HepG2 (cell line): ENCODE results near the gene GGACT. TPM values are rescaled to one million over a fixed set of nuclear protein-coding genes. Genes with fewer than 3 reads are reported as not detected.

Source experiments
- CENPX ChIP-seq: sonication (generic); formaldehyde crosslinking; IDR thresholded peaks from 2 replicates; pipeline ENCODE4 v1.9.0; 2021; ENCODE audit warnings: mild to moderate bottlenecking, missing genetic modification reagents, moderate library complexity
- FOSL2 ChIP-seq: sonication (generic); formaldehyde crosslinking; IDR thresholded peaks from 2 replicates; pipeline ENCODE4 v1.4.0; 2020; ENCODE audit warnings: missing genetic modification reagents
- FOXP1 ChIP-seq, 2 experiments: fragments of 450-650 bp in 1 of 2; IDR thresholded peaks; 2 replicates each; pipeline ENCODE4 v1.6.1; 2017 to 2018; ENCODE audit warnings: antibody characterized with exemption in 1 of 2
- HNF4A ChIP-seq: sonication (generic); formaldehyde crosslinking; IDR thresholded peaks from 2 replicates; pipeline ENCODE4 v1.4.0; 2020; ENCODE audit warnings: missing genetic modification reagents
- HOXA3 ChIP-seq: sonication (generic); formaldehyde crosslinking; IDR thresholded peaks from 2 replicates; pipeline ENCODE4 v1.5.0; 2020; ENCODE audit warnings: missing genetic modification reagents
- IKZF1 ChIP-seq: fragments of 450-650 bp; IDR thresholded peaks from 2 replicates; pipeline ENCODE4 v1.7.1; 2016
- NFIB ChIP-seq: sonication (generic); formaldehyde crosslinking; IDR thresholded peaks from 2 replicates; pipeline ENCODE4 v1.9.0; 2021; ENCODE audit warnings: missing genetic modification reagents, mild to moderate bottlenecking, borderline replicate concordance
- PAF1 ChIP-seq: IDR thresholded peaks from 2 replicates; pipeline ENCODE4 v1.6.1; 2016; ENCODE audit warnings: missing genetic modification reagents, missing compliant biosample characterization
- RARA ChIP-seq: IDR thresholded peaks from 2 replicates; pipeline ENCODE4 v1.6.1; 2016; ENCODE audit warnings: missing genetic modification reagents, missing compliant biosample characterization
- TEAD2 ChIP-seq: sonication (generic); formaldehyde crosslinking; IDR thresholded peaks from 2 replicates; pipeline ENCODE4 v1.9.0; 2021; ENCODE audit warnings: missing genetic modification reagents
- ZFP36 ChIP-seq: fragments of 150-350 bp; IDR thresholded peaks from 2 replicates; pipeline ENCODE4 v1.6.1; 2018; ENCODE audit warnings: borderline replicate concordance, low read length, low read depth; ENCODE audit not compliant: partially characterized antibody
- ZFX ChIP-seq: sonication (generic); formaldehyde crosslinking; IDR thresholded peaks from 2 replicates; pipeline ENCODE4 v1.4.0; 2020; ENCODE audit warnings: mild to moderate bottlenecking, low read depth, missing genetic modification reagents, moderate library complexity
- ZFY ChIP-seq: sonication (generic); formaldehyde crosslinking; IDR thresholded peaks from 2 replicates; pipeline ENCODE4 v1.4.0; 2020; ENCODE audit warnings: missing genetic modification reagents
- ZNF256 ChIP-seq: sonication (generic); formaldehyde crosslinking; conservative IDR thresholded peaks from 2 replicates; pipeline ENCODE4 v1.4.0; 2020; ENCODE audit warnings: missing genetic modification reagents
- ZNF331 ChIP-seq: sonication (generic); formaldehyde crosslinking; IDR thresholded peaks from 2 replicates; pipeline ENCODE4 v1.4.0; 2020; ENCODE audit warnings: missing genetic modification reagents
- ZNF503 ChIP-seq: sonication (generic); formaldehyde crosslinking; IDR thresholded peaks from 2 replicates; pipeline ENCODE4 v1.4.0; 2020; ENCODE audit warnings: missing genetic modification reagents
- ZNF576 ChIP-seq: sonication (generic); formaldehyde crosslinking; IDR thresholded peaks from 2 replicates; pipeline ENCODE4 v1.4.0; 2020; ENCODE audit warnings: mild to moderate bottlenecking, missing genetic modification reagents
- ZNF678 ChIP-seq: sonication (generic); formaldehyde crosslinking; IDR thresholded peaks from 2 replicates; pipeline ENCODE4 v1.4.0; 2020; ENCODE audit warnings: mild to moderate bottlenecking, missing genetic modification reagents
- polyA plus RNA-seq, 8 experiments: library from polyadenylated mRNA; depleted of rRNA in 3 of 8; stranded (reverse) in 7 of 8; unstranded in 1 of 8; fragments of >200 nt; fragmentation: Illumina TruSeq in 4 of 8; extraction: Trizol in 4 of 8; gene quantifications; 2 replicates each; pipeline versions ENCODE4 v1.2.1 to v1.2.3, GENCODE V29; 2011 to 2016; ENCODE audit warnings: low read depth in 4 of 8, missing spikeins in 1 of 8, mixed read lengths in 1 of 8; ENCODE audit not compliant: insufficient read depth in 1 of 8
- total RNA-seq, 5 experiments: library from RNA; depleted of rRNA; stranded (reverse); fragments of >200 nt; fragmentation: Illumina TruSeq; extraction: Trizol; gene quantifications; 2 replicates each; pipeline ENCODE4 v1.2.3, GENCODE V29; 2016; ENCODE audit warnings: low read depth in 1 of 5
- TF ChIP-seq, protein P1 (sequence below): IDR thresholded peaks from 2 replicates; pipeline ENCODE4 v1.4.0; 2020; ENCODE audit warnings: mild to moderate bottlenecking, missing genetic modification reagents
- TF ChIP-seq, protein P2 (sequence below): sonication (generic); formaldehyde crosslinking; IDR thresholded peaks from 2 replicates; pipeline ENCODE4 v1.4.0; 2020; ENCODE audit warnings: missing genetic modification reagents
- TF ChIP-seq, protein P3 (sequence below): sonication (generic); formaldehyde crosslinking; IDR thresholded peaks from 2 replicates; pipeline ENCODE4 v1.4.0; 2020; ENCODE audit warnings: low read depth, mild to moderate bottlenecking, missing genetic modification reagents

Gene GGACT
- total and polyA plus RNA-seq, 2 of the 13 experiments (the other 11 are each of a cell fraction or from before 2014, with no cell fraction given): 1.7 to 1.9 TPM

- TF ChIP-seq, protein P1, sequence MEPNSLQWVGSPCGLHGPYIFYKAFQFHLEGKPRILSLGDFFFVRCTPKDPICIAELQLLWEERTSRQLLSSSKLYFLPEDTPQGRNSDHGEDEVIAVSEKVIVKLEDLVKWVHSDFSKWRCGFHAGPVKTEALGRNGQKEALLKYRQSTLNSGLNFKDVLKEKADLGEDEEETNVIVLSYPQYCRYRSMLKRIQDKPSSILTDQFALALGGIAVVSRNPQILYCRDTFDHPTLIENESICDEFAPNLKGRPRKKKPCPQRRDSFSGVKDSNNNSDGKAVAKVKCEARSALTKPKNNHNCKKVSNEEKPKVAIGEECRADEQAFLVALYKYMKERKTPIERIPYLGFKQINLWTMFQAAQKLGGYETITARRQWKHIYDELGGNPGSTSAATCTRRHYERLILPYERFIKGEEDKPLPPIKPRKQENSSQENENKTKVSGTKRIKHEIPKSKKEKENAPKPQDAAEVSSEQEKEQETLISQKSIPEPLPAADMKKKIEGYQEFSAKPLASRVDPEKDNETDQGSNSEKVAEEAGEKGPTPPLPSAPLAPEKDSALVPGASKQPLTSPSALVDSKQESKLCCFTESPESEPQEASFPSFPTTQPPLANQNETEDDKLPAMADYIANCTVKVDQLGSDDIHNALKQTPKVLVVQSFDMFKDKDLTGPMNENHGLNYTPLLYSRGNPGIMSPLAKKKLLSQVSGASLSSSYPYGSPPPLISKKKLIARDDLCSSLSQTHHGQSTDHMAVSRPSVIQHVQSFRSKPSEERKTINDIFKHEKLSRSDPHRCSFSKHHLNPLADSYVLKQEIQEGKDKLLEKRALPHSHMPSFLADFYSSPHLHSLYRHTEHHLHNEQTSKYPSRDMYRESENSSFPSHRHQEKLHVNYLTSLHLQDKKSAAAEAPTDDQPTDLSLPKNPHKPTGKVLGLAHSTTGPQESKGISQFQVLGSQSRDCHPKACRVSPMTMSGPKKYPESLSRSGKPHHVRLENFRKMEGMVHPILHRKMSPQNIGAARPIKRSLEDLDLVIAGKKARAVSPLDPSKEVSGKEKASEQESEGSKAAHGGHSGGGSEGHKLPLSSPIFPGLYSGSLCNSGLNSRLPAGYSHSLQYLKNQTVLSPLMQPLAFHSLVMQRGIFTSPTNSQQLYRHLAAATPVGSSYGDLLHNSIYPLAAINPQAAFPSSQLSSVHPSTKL (CRISPR knock-in tag): peak; percentile 86
- TF ChIP-seq PAF1 (CRISPR knock-in tag): no peak
- TF ChIP-seq HNF4A: peak; percentile 89
- TF ChIP-seq ZNF331 (CRISPR knock-in tag): peak; percentile 53; the same call in 1 of the 2 replicates
- peak; percentile 39; the same call in 1 of the 2 replicates for TF ChIP-seq HOXA3
- TF ChIP-seq ZNF678 (CRISPR knock-in tag): no peak
- TF ChIP-seq FOSL2: no peak
- peak; percentile 63; the same call in 1 of the 2 replicates for TF ChIP-seq ZFY (CRISPR knock-in tag)
- TF ChIP-seq CENPX: no peak
- TF ChIP-seq, protein P2, sequence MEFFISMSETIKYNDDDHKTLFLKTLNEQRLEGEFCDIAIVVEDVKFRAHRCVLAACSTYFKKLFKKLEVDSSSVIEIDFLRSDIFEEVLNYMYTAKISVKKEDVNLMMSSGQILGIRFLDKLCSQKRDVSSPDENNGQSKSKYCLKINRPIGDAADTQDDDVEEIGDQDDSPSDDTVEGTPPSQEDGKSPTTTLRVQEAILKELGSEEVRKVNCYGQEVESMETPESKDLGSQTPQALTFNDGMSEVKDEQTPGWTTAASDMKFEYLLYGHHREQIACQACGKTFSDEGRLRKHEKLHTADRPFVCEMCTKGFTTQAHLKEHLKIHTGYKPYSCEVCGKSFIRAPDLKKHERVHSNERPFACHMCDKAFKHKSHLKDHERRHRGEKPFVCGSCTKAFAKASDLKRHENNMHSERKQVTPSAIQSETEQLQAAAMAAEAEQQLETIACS (CRISPR knock-in tag): no peak
- TF ChIP-seq ZNF576: no peak
- no peak for TF ChIP-seq ZNF256
- peak; percentile 84 for TF ChIP-seq RARA (CRISPR knock-in tag)
- TF ChIP-seq, protein P3, sequence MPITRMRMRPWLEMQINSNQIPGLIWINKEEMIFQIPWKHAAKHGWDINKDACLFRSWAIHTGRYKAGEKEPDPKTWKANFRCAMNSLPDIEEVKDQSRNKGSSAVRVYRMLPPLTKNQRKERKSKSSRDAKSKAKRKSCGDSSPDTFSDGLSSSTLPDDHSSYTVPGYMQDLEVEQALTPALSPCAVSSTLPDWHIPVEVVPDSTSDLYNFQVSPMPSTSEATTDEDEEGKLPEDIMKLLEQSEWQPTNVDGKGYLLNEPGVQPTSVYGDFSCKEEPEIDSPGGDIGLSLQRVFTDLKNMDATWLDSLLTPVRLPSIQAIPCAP: no peak
- TF ChIP-seq NFIB (CRISPR knock-in tag): no peak
- TF ChIP-seq ZNF503 (CRISPR knock-in tag): no peak
- peak; percentile 75 for TF ChIP-seq ZFX (CRISPR knock-in tag)
- TF ChIP-seq IKZF1: no peak
- no peak for TF ChIP-seq ZFP36
- no peak for TF ChIP-seq TEAD2 (CRISPR knock-in tag)
- TF ChIP-seq FOXP1 (IDR thresholded peaks at IDR 0.05): no peak
- TF ChIP-seq FOXP1 (CRISPR knock-in tag; IDR thresholded peaks at IDR 0.05): no peak
Observed at GRCh38 chr13:100525453-100526317, 62.9 kb downstream of the GGACT start (continued).
